GM23338 (cell line): ENCODE results near the gene DDX31. TPM values are rescaled to one million over a fixed set of nuclear protein-coding genes. Genes with fewer than 3 reads are reported as not detected.
A peak's percentile ranks its signal among the peaks of the same experiment; 100 is the strongest.

Experiments used
- ATAC-seq: fragments of 200-7000 bp; cut with Tn5 transposase; 3 replicates; pipeline ENCODE4 v1.9.1; 2020
- DNase-seq: peaks from one replicate; pipeline ENCODE4 v3.0.0-alpha.2; 2015; ENCODE audit warnings: low spot score
- H2AFZ ChIP-seq: fragments of 200-600 bp; sonication (generic); 2 replicates; pipeline ENCODE4 v1.8.0; 2016; ENCODE audit warnings: antibody characterized with exemption, mild to moderate bottlenecking, moderate library complexity
- H3F3A ChIP-seq: fragments of 200-600 bp; sonication (generic); replicated peaks from 2 replicates; pipeline ENCODE4 v1.8.0; 2017; ENCODE audit warnings: antibody characterized with exemption, mixed run types, low read depth
- H3K27ac ChIP-seq: fragments of 200-600 bp; sonication (generic); 2 replicates; pipeline ENCODE4 v1.6.1; 2016; ENCODE audit warnings: low read depth
- H3K27me3 ChIP-seq: fragments of 200-600 bp; sonication (generic); 2 replicates; pipeline ENCODE4 v1.8.0; 2016; ENCODE audit warnings: mild to moderate bottlenecking, mixed run types, moderate library complexity; ENCODE audit not compliant: insufficient read depth
- H3K36me3 ChIP-seq: fragments of 200-600 bp; sonication (generic); 2 replicates; pipeline ENCODE4 v1.8.0; 2016; ENCODE audit warnings: mild to moderate bottlenecking; ENCODE audit not compliant: insufficient read depth
- H3K4me1 ChIP-seq: fragments of 200-600 bp; sonication (generic); 2 replicates; pipeline ENCODE4 v1.8.0; 2016; ENCODE audit warnings: mild to moderate bottlenecking, moderate library complexity; ENCODE audit not compliant: insufficient read depth
- H3K4me2 ChIP-seq: fragments of 200-600 bp; sonication (generic); 2 replicates; pipeline ENCODE4 v1.7.1; 2017; ENCODE audit warnings: mixed run types
- H3K4me3 ChIP-seq: fragments of 200-600 bp; sonication (generic); 2 replicates; pipeline ENCODE4 v1.6.1; 2016; ENCODE audit warnings: mixed run types
- H3K79me2 ChIP-seq: fragments of 200-600 bp; sonication (generic); replicated peaks from 2 replicates; pipeline ENCODE4 v1.8.0; 2017; ENCODE audit warnings: mild to moderate bottlenecking; ENCODE audit not compliant: insufficient read depth
- H3K9me2 ChIP-seq: fragments of 200-600 bp; sonication (generic); 2 replicates; pipeline ENCODE4 v1.8.0; 2017; ENCODE audit not compliant: insufficient read depth
- H4K20me1 ChIP-seq: fragments of 200-600 bp; sonication (generic); replicated peaks from 2 replicates; pipeline ENCODE4 v1.8.0; 2017; ENCODE audit warnings: mild to moderate bottlenecking; ENCODE audit not compliant: insufficient read depth
- H3K27ac Mint-ChIP-seq: 2 replicates; pipeline ENCODE4 v1.8.0; 2020; ENCODE audit warnings: inconsistent platforms, mild to moderate bottlenecking, moderate library complexity, mixed read lengths
- H3K27me3 Mint-ChIP-seq: 3 replicates; pipeline ENCODE4 v1.8.0; 2022; ENCODE audit warnings: low read depth, mild to moderate bottlenecking, moderate library complexity, mixed read lengths, inconsistent platforms; ENCODE audit not compliant: insufficient read depth, poor library complexity
- H3K36me3 Mint-ChIP-seq: 3 replicates; pipeline ENCODE4 v1.8.0; 2021; ENCODE audit warnings: low read depth, mild to moderate bottlenecking, inconsistent platforms, moderate library complexity, mixed read lengths
- H3K4me1 Mint-ChIP-seq: 3 replicates; pipeline ENCODE4 v1.8.0; 2020; ENCODE audit warnings: mild to moderate bottlenecking, inconsistent platforms, mixed read lengths
- H3K4me3 Mint-ChIP-seq: 3 replicates; pipeline ENCODE4 v1.8.0; 2021; ENCODE audit warnings: moderate library complexity, mild to moderate bottlenecking, inconsistent platforms, mixed read lengths
- H3K9me3 Mint-ChIP-seq: 3 replicates; pipeline ENCODE4 v1.8.0; 2020; ENCODE audit warnings: moderate library complexity, mild to moderate bottlenecking, inconsistent platforms, mixed read lengths
- EZH2 ChIP-seq: fragments of 200-600 bp; sonication (generic); IDR thresholded peaks from one replicate; pipeline ENCODE4 v1.8.0; 2017; ENCODE audit warnings: antibody characterized with exemption, mild to moderate bottlenecking, low read depth; ENCODE audit not compliant: unreplicated experiment
- JUNB ChIP-seq: IDR thresholded peaks from one replicate; pipeline ENCODE4 v1.6.1; 2016; ENCODE audit warnings: antibody characterized with exemption; ENCODE audit not compliant: unreplicated experiment
- NANOG ChIP-seq: IDR thresholded peaks from 2 replicates; pipeline ENCODE4 v1.6.1; 2016; ENCODE audit warnings: antibody characterized with exemption, borderline replicate concordance
- POLR2AphosphoS5 ChIP-seq: IDR thresholded peaks from 2 replicates; pipeline ENCODE4 v1.6.1; 2016; ENCODE audit warnings: antibody characterized with exemption, low read depth
- ZNF114 ChIP-seq: fragments of 250-450 bp; sonication (Bioruptor Pico); IDR thresholded peaks from 2 replicates; pipeline ENCODE4 v1.5.0; 2020; ENCODE audit warnings: mild to moderate bottlenecking, moderate library complexity
- ZNF331 ChIP-seq: fragments of 250-450 bp; sonication (Bioruptor Pico); IDR thresholded peaks from 2 replicates; pipeline ENCODE4 v1.5.0; 2020; ENCODE audit warnings: low read depth, mild to moderate bottlenecking, moderate library complexity
- polyA plus RNA-seq: library from polyadenylated mRNA; unstranded; fragments of >200 nt; fragmentation: Nextera tagmentation; extraction: Ambion mirVana; gene quantifications from 2 replicates; pipeline ENCODE4 v1.2.1, GENCODE V29; 2016
- total RNA-seq: library from RNA; depleted of rRNA; stranded (reverse); fragments of >200 nt; shearing (Covaris generic); gene quantifications from 2 replicates; pipeline ENCODE4 v1.2.3, GENCODE V29; 2014
- TF ChIP-seq, protein P1 (sequence below): IDR thresholded peaks from one replicate; pipeline ENCODE4 v1.6.1; 2018; ENCODE audit warnings: antibody characterized with exemption; ENCODE audit not compliant: unreplicated experiment
- TF ChIP-seq, protein P2 (sequence below), 2 experiments: fragments of 200-600 bp in 1 of 2; sonication (generic) in 1 of 2; conservative IDR thresholded peaks; 2 replicates each; pipeline versions ENCODE4 v1.5.1 to v1.6.1; 2016 to 2017; ENCODE audit warnings: antibody characterized with exemption in 2 of 2, low read depth in 2 of 2, mild to moderate bottlenecking in 2 of 2, moderate library complexity in 1 of 2

DDX31 gene
- total and polyA plus RNA-seq, 2 experiments from 2014 or later: 14.8 to 23.5 TPM

GRCh38 chr9:132578367-132578932 is 91.3 kb downstream of the DDX31 start:
- TF ChIP-seq ZNF331 (CRISPR knock-in tag) (no peak), EZH2 (peak; percentile 38), NANOG (no peak), ZNF114 (CRISPR knock-in tag) (no peak), POLR2AphosphoS5 (no peak)
- TF ChIP-seq, protein P1, sequence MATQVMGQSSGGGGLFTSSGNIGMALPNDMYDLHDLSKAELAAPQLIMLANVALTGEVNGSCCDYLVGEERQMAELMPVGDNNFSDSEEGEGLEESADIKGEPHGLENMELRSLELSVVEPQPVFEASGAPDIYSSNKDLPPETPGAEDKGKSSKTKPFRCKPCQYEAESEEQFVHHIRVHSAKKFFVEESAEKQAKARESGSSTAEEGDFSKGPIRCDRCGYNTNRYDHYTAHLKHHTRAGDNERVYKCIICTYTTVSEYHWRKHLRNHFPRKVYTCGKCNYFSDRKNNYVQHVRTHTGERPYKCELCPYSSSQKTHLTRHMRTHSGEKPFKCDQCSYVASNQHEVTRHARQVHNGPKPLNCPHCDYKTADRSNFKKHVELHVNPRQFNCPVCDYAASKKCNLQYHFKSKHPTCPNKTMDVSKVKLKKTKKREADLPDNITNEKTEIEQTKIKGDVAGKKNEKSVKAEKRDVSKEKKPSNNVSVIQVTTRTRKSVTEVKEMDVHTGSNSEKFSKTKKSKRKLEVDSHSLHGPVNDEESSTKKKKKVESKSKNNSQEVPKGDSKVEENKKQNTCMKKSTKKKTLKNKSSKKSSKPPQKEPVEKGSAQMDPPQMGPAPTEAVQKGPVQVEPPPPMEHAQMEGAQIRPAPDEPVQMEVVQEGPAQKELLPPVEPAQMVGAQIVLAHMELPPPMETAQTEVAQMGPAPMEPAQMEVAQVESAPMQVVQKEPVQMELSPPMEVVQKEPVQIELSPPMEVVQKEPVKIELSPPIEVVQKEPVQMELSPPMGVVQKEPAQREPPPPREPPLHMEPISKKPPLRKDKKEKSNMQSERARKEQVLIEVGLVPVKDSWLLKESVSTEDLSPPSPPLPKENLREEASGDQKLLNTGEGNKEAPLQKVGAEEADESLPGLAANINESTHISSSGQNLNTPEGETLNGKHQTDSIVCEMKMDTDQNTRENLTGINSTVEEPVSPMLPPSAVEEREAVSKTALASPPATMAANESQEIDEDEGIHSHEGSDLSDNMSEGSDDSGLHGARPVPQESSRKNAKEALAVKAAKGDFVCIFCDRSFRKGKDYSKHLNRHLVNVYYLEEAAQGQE: no peak
- TF ChIP-seq, protein P2, sequence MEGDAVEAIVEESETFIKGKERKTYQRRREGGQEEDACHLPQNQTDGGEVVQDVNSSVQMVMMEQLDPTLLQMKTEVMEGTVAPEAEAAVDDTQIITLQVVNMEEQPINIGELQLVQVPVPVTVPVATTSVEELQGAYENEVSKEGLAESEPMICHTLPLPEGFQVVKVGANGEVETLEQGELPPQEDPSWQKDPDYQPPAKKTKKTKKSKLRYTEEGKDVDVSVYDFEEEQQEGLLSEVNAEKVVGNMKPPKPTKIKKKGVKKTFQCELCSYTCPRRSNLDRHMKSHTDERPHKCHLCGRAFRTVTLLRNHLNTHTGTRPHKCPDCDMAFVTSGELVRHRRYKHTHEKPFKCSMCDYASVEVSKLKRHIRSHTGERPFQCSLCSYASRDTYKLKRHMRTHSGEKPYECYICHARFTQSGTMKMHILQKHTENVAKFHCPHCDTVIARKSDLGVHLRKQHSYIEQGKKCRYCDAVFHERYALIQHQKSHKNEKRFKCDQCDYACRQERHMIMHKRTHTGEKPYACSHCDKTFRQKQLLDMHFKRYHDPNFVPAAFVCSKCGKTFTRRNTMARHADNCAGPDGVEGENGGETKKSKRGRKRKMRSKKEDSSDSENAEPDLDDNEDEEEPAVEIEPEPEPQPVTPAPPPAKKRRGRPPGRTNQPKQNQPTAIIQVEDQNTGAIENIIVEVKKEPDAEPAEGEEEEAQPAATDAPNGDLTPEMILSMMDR (conservative IDR thresholded peaks at IDR 0.05; ENCODE audit: low read depth in 2 of 2): no peak
- Mint-ChIP-seq H3K36me3 (no peaks in the 10 kb centered on the region), H3K27me3 (peaks cover 87% of the 10 kb centered on the region), H3K9me3 (peaks cover 3% of the 10 kb centered on the region; the same call in 2 of the 3 replicates), H3K4me3 (no peak overlapping the region; the same call in 2 of the 3 replicates), H3K4me1 (peaks cover 13% of the 10 kb centered on the region), H3K27ac (no peak overlapping the region)
- H3K36me3 ChIP-seq: no peaks in the 10 kb centered on the region; the same call in 1 of the 2 replicates
- no peaks in the 10 kb centered on the region for H3K9me2 ChIP-seq
- peak; percentile 28 for DNase-seq
- no peak overlapping the region for H3K4me3 ChIP-seq
- no peaks in the 10 kb centered on the region for H3F3A ChIP-seq
- no peak for ATAC-seq
- H3K4me1 ChIP-seq: peaks cover 24% of the 10 kb centered on the region
- no peak overlapping the region for H3K27ac ChIP-seq
- H2AFZ ChIP-seq: no peak overlapping the region
- H3K79me2 ChIP-seq: no peaks in the 10 kb centered on the region
- H4K20me1 ChIP-seq: peaks cover 21% of the 10 kb centered on the region
- H3K27me3 ChIP-seq: peaks cover 84% of the 10 kb centered on the region
- no peak overlapping the region for H3K4me2 ChIP-seq

DNA sequence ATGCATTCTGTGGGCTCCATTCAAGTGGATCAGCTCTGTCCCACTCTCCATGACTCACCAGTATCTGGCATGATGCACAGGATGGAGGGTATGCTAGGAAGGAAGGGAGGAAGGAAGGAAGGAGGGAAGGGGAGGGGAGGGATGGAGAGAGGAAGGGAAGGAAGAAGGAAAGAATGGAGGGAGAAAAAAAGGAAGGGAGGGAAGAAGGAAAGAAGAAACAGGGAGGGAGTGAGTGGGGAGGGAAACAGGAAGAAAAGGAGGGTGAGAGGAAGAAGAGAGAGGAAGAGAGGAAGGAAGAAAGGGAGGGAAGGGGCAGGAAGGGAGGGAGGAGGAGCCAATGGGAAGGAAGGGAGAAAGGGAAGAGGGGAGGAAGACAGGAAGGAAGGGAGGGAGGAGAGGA is 92.7 kb downstream of the DDX31 start:
- peaks cover 16% of the 10 kb centered on the region; the same call in 1 of the 2 replicates for H4K20me1 ChIP-seq
- peaks cover 15% of the 10 kb centered on the region for H3K4me1 Mint-ChIP-seq
- no peak overlapping the region for H3K4me3 ChIP-seq
- H3K27ac ChIP-seq: no peak overlapping the region
- no peak for ATAC-seq
- no peak overlapping the region for H3K4me3 Mint-ChIP-seq
- peaks cover 77% of the 10 kb centered on the region for H3K27me3 Mint-ChIP-seq
- no peaks in the 10 kb centered on the region for H3F3A ChIP-seq
- peaks cover 20% of the 10 kb centered on the region for H3K4me1 ChIP-seq
- peaks cover 3% of the 10 kb centered on the region; the same call in 2 of the 3 replicates for H3K9me3 Mint-ChIP-seq
- H3K27ac Mint-ChIP-seq: no peak overlapping the region
- no peaks in the 10 kb centered on the region for H3K9me2 ChIP-seq
- no peak for DNase-seq
- no peak overlapping the region for H3K4me2 ChIP-seq
- H2AFZ ChIP-seq: no peak overlapping the region
- no peaks in the 10 kb centered on the region for H3K79me2 ChIP-seq
- peaks cover 70% of the 10 kb centered on the region for H3K27me3 ChIP-seq
- H3K36me3 Mint-ChIP-seq: no peaks in the 10 kb centered on the region
- H3K36me3 ChIP-seq: no peaks in the 10 kb centered on the region; the same call in 1 of the 2 replicates
- TF ChIP-seq, protein P2 (conservative IDR thresholded peaks at IDR 0.05; ENCODE audit: low read depth in 2 of 2): no peak
- TF ChIP-seq, protein P1: no peak
- TF ChIP-seq ZNF114 (CRISPR knock-in tag) (no peak), JUNB (no peak), POLR2AphosphoS5 (no peak), EZH2 (no peak)
